GM12878 (cell line): Measurements from ENCODE around the gene TSEN54. TPM values are rescaled to one million over a fixed set of nuclear protein-coding genes. Genes with fewer than 3 reads are reported as not detected.

Source experiments
- CREM ChIP-seq: IDR thresholded peaks from 2 replicates; pipeline ENCODE4 v1.6.1; 2014; ENCODE audit warnings: antibody characterized with exemption, low read depth
- DPF2 ChIP-seq: fragments of 450-650 bp; IDR thresholded peaks from 2 replicates; pipeline ENCODE4 v1.6.1; 2017; ENCODE audit warnings: mild to moderate bottlenecking
- EGR1 ChIP-seq, 2 experiments: IDR thresholded peaks; 1 replicate in 1 of 2; 2 replicates in 1 of 2; pipeline ENCODE4 v1.6.1; 2011 to 2012; ENCODE audit warnings: low read depth in 2 of 2, low read length in 2 of 2, borderline replicate concordance in 1 of 2, mild to moderate bottlenecking in 1 of 2, moderate library complexity in 1 of 2
- ELK1 ChIP-seq: IDR thresholded peaks from 2 replicates; pipeline ENCODE4 v1.6.1; 2012; ENCODE audit warnings: low read depth, low read length, improper control_type of control experiment
- FOXM1 ChIP-seq: IDR thresholded peaks from 2 replicates; pipeline ENCODE4 v1.6.1; 2012; ENCODE audit warnings: low read depth, mild to moderate bottlenecking, inconsistent platforms, low read length, moderate library complexity
- GABPA ChIP-seq: IDR thresholded peaks from 2 replicates; pipeline ENCODE4 v1.6.1; 2014; ENCODE audit warnings: antibody characterized with exemption, low read depth, mild to moderate bottlenecking, inconsistent platforms
- HCFC1 ChIP-seq: fragments of 150-350 bp; IDR thresholded peaks from 2 replicates; pipeline ENCODE4 v1.6.1; 2014; ENCODE audit warnings: low read length
- IKZF2 ChIP-seq, 2 experiments: fragments of 450-650 bp; IDR thresholded peaks; 2 replicates each; pipeline ENCODE4 v1.6.1; 2017; ENCODE audit warnings: mild to moderate bottlenecking in 2 of 2, moderate library complexity in 2 of 2
- JUNB ChIP-seq: IDR thresholded peaks from 2 replicates; pipeline ENCODE4 v1.6.1; 2016; ENCODE audit warnings: antibody characterized with exemption, mild to moderate bottlenecking
- LARP7 ChIP-seq: fragments of 450-650 bp; IDR thresholded peaks from 2 replicates; pipeline ENCODE4 v1.6.1; 2017; ENCODE audit warnings: mild to moderate bottlenecking
- MEF2B ChIP-seq: fragments of 450-650 bp; IDR thresholded peaks from 2 replicates; pipeline ENCODE4 v1.6.1; 2018; ENCODE audit warnings: mild to moderate bottlenecking, moderate library complexity; ENCODE audit not compliant: partially characterized antibody, poor library complexity, severe bottlenecking
- MYC ChIP-seq: IDR thresholded peaks from 2 replicates; pipeline ENCODE4 v1.6.1; 2011; ENCODE audit warnings: mild to moderate bottlenecking, low read length, moderate library complexity, inconsistent platforms; ENCODE audit not compliant: insufficient read depth, insufficient replicate concordance, insufficient read length, severe bottlenecking
- NFXL1 ChIP-seq: fragments of 450-650 bp; IDR thresholded peaks from 2 replicates; pipeline ENCODE4 v1.6.1; 2017; ENCODE audit warnings: antibody characterized with exemption, mild to moderate bottlenecking, borderline replicate concordance
- NR2C2 ChIP-seq: IDR thresholded peaks from 2 replicates; pipeline ENCODE4 v1.6.1; 2011; ENCODE audit warnings: borderline replicate concordance, low read depth; ENCODE audit not compliant: control insufficient read depth, insufficient read length
- PAX8 ChIP-seq: fragments of 450-650 bp; IDR thresholded peaks from 2 replicates; pipeline ENCODE4 v1.6.1; 2017; ENCODE audit warnings: mild to moderate bottlenecking, moderate library complexity
- POLR2AphosphoS2 ChIP-seq: IDR thresholded peaks from 2 replicates; pipeline ENCODE4 v1.6.1; 2011; ENCODE audit warnings: low read depth, mild to moderate bottlenecking, low read length, improper control_type of control experiment, moderate library complexity
- RUNX3 ChIP-seq: IDR thresholded peaks from 2 replicates; pipeline ENCODE4 v1.6.1; 2012; ENCODE audit warnings: low read length, inconsistent platforms
- SMAD1 ChIP-seq: fragments of 450-650 bp; IDR thresholded peaks from 2 replicates; pipeline ENCODE4 v1.6.1; 2018; ENCODE audit warnings: mild to moderate bottlenecking, low read depth; ENCODE audit not compliant: partially characterized antibody
- TAF1 ChIP-seq: IDR thresholded peaks from 2 replicates; pipeline ENCODE4 v1.6.1; 2011; ENCODE audit warnings: mild to moderate bottlenecking, low read depth, low read length, borderline replicate concordance
- TCF12 ChIP-seq: IDR thresholded peaks from 2 replicates; pipeline ENCODE4 v1.6.1; 2011; ENCODE audit warnings: low read depth, mild to moderate bottlenecking, low read length
- ZNF592 ChIP-seq: fragments of 450-650 bp; IDR thresholded peaks from 2 replicates; pipeline ENCODE4 v1.6.1; 2017; ENCODE audit warnings: mild to moderate bottlenecking, moderate library complexity
- polyA plus RNA-seq, 11 experiments: library from polyadenylated mRNA; depleted of rRNA in 4 of 11; unstranded in 6 of 11; stranded (reverse) in 5 of 11; fragments of >200 nt; fragmentation: Nextera tagmentation in 4 of 11; fragmentation: Illumina TruSeq in 1 of 11; extraction: Ambion mirVana in 4 of 11; extraction: Trizol in 1 of 11; gene quantifications; 1 replicate in 1 of 11; 2 replicates in 10 of 11; pipeline versions ENCODE4 v1.2.1 to v1.2.3, GENCODE V29; 2011 to 2016; ENCODE audit warnings: inconsistent platforms in 2 of 11, missing spikeins in 2 of 11, low read depth in 1 of 11
- total RNA-seq, 4 experiments: library from RNA; depleted of rRNA in 3 of 4; stranded (reverse); fragments of >200 nt in 3 of 4; fragmentation: Illumina TruSeq in 1 of 4; extraction: Trizol in 1 of 4; gene quantifications; 2 replicates each; pipeline versions ENCODE4 v1.2.1 to v1.2.3, GENCODE V29; 2013 to 2021
- TF ChIP-seq, protein P1 (sequence below): IDR thresholded peaks from 2 replicates; pipeline ENCODE4 v1.6.1; 2012; ENCODE audit warnings: low read length, inconsistent platforms
- TF ChIP-seq, protein P2 (sequence below): IDR thresholded peaks from 2 replicates; pipeline ENCODE4 v1.6.1; 2012; ENCODE audit warnings: low read depth, low read length, improper control_type of control experiment
- TF ChIP-seq, protein P3 (sequence below): IDR thresholded peaks from 2 replicates; pipeline ENCODE4 v1.6.1; 2011; ENCODE audit warnings: low read depth, mild to moderate bottlenecking, low read length, moderate library complexity, borderline replicate concordance; ENCODE audit errors: extremely low read depth

TSEN54 gene
- total and polyA plus RNA-seq, 10 of the 15 experiments (the other 5 are each of a cell fraction or from before 2014, with no cell fraction given): 7.1 to 48.0 (median 41.1) TPM

GRCh38 chr17:75516255-75516618, at the start of gene TSEN54 (continued):
- no peak for TF ChIP-seq ZNF592
- TF ChIP-seq SMAD1: no peak
- no peak for TF ChIP-seq NFXL1
- no peak for TF ChIP-seq MYC
- peak; percentile 51; the same call in 1 of the 2 replicates for TF ChIP-seq HCFC1
- TF ChIP-seq CREM: peak; percentile 47; the same call in 1 of the 2 replicates
- no peak for TF ChIP-seq IKZF2 (IDR thresholded peaks at IDR 0.05)
- TF ChIP-seq, protein P1, sequence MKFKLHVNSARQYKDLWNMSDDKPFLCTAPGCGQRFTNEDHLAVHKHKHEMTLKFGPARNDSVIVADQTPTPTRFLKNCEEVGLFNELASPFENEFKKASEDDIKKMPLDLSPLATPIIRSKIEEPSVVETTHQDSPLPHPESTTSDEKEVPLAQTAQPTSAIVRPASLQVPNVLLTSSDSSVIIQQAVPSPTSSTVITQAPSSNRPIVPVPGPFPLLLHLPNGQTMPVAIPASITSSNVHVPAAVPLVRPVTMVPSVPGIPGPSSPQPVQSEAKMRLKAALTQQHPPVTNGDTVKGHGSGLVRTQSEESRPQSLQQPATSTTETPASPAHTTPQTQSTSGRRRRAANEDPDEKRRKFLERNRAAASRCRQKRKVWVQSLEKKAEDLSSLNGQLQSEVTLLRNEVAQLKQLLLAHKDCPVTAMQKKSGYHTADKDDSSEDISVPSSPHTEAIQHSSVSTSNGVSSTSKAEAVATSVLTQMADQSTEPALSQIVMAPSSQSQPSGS: no peak
- TF ChIP-seq NR2C2: no peak
- TF ChIP-seq, protein P2, sequence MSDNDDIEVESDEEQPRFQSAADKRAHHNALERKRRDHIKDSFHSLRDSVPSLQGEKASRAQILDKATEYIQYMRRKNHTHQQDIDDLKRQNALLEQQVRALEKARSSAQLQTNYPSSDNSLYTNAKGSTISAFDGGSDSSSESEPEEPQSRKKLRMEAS: peak; percentile 30; the same call in 1 of the 2 replicates
- no peak for TF ChIP-seq POLR2AphosphoS2
- 0 out of 2 replicates have a peak, but pooled peaks have one; percentile 24 for TF ChIP-seq DPF2
- TF ChIP-seq FOXM1: no peak
- no peak for TF ChIP-seq MEF2B
- TF ChIP-seq TCF12: no peak
- peak; percentile 68; the same call in 1 of the 2 replicates for TF ChIP-seq ELK1
- TF ChIP-seq RUNX3: peak; percentile 64
- TF ChIP-seq EGR1 (IDR thresholded peaks at IDR 0.05; ENCODE audit: borderline replicate concordance in 1 of 2, low read depth in 2 of 2, low read length in 2 of 2): peak in 1 of 2 experiments; percentile 87; a peak in 2 of 3 replicates
- TF ChIP-seq TAF1: no peak
- TF ChIP-seq LARP7: no peak; the same call in 1 of the 2 replicates
- TF ChIP-seq, protein P3, sequence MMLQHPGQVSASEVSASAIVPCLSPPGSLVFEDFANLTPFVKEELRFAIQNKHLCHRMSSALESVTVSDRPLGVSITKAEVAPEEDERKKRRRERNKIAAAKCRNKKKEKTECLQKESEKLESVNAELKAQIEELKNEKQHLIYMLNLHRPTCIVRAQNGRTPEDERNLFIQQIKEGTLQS: no peak
- no peak for TF ChIP-seq JUNB
- TF ChIP-seq PAX8: no peak
- TF ChIP-seq GABPA: no peak
